Stomach (tissue), 9 donors: ENCODE measurements around the gene ARPIN. TPM values are rescaled to one million over a fixed set of nuclear protein-coding genes. Genes with fewer than 3 reads are reported as not detected.

Experiments used
- DNase-seq, 2 donors: peaks; one replicate each; pipeline versions ENCODE4 v3.0.0 to v3.0.0-alpha.2; 2013 to 2019
- H3K27ac ChIP-seq, 5 donors: fragments of 200-600 bp in 4 of 5; sonication (generic) in 4 of 5; one replicate each; pipeline ENCODE4 v1.5.1; 2013 to 2019; ENCODE audit warnings: mild to moderate bottlenecking in 1 of 5, moderate library complexity in 1 of 5
- H3K27me3 ChIP-seq, 3 donors: fragments of 200-600 bp; sonication (generic); one replicate each; pipeline ENCODE4 v1.5.1; 2017 to 2019; ENCODE audit warnings: mixed run types in 1 of 3
- H3K36me3 ChIP-seq, 4 donors: fragments of 200-600 bp; sonication (generic); 1 replicate in 3 of 4; 2 replicates in 1 of 4; pipeline ENCODE4 v1.5.1; 2016 to 2019
- H3K4me1 ChIP-seq, 4 donors: fragments of 200-600 bp; sonication (generic); one replicate each; pipeline ENCODE4 v1.5.1; 2016 to 2019
- H3K4me3 ChIP-seq, 4 donors: fragments of 200-600 bp; sonication (generic) in 3 of 4; one replicate each; pipeline ENCODE4 v1.5.1; 2016 to 2019; ENCODE audit warnings: mild to moderate bottlenecking in 1 of 4
- H3K9me3 ChIP-seq, 4 donors: fragments of 200-600 bp; sonication (generic); one replicate each; pipeline ENCODE4 v1.5.1; 2016 to 2019
- EP300 ChIP-seq: sonication (generic); formaldehyde crosslinking; IDR thresholded peaks from one replicate; pipeline ENCODE4 v1.6.1; 2017; ENCODE audit warnings: antibody characterized with exemption
- POLR2A ChIP-seq, 4 donors: fragments of 450-650 bp; IDR thresholded peaks; one replicate each; pipeline ENCODE4 v1.6.1; 2016; ENCODE audit warnings: antibody characterized with exemption in 4 of 4, control low read depth in 2 of 4, mild to moderate bottlenecking in 1 of 4, moderate library complexity in 1 of 4
- POLR2AphosphoS5 ChIP-seq, 3 donors: sonication (generic); formaldehyde crosslinking; IDR thresholded peaks; one replicate each; pipeline ENCODE4 v1.6.1; 2016; ENCODE audit warnings: antibody characterized with exemption in 3 of 3
- WGBS, 5 donors: extraction: QIAGEN DNeasy Blood & Tissue Kit in 3 of 5; methylation state at CpG; one replicate each; pipeline versions ENCODE4 v1.1.5 to v1.1.7; 2013 to 2018; 5-methylcytosine and 5-hydroxymethylcytosine counted together
- intact Hi-C: fragments of 100-400 bp; cut with DNase I; formaldehyde crosslinking; loops from one replicate; pipeline ENCODE4 v1.15.1; 2023; ENCODE audit warnings: low total_unique reads
- polyA plus RNA-seq, 3 donors: library from polyadenylated mRNA; stranded (reverse); fragments of 200-250 nt; gene quantifications; one replicate each; pipeline ENCODE4 v1.2.3, GENCODE V29; 2013
- total RNA-seq, 5 donors: library from RNA; depleted of rRNA; stranded (reverse); fragments of >200 nt; gene quantifications; one replicate each; pipeline versions ENCODE4 v1.1.0 to v1.2.3, GENCODE V29; 2014 to 2016
- TF ChIP-seq, protein P1 (sequence below), 7 experiments: fragments of 450-650 bp in 4 of 7; fragments of 200-600 bp in 3 of 7; sonication (generic) in 3 of 7; IDR thresholded peaks; one replicate each; pipeline ENCODE4 v1.5.1; 2016 to 2019; ENCODE audit warnings: antibody characterized with exemption in 7 of 7, control low read depth in 2 of 7, mild to moderate bottlenecking in 1 of 7
- donor health status: healthy with polysubstance abuse.
- donor health status: Bipolar disorder and iron deficiency.
- donor health status: healthy.

Gene ARPIN
- total and polyA plus RNA-seq, 8 donors, result 1.2 to 24.8 (median 12.7) TPM

DNA sequence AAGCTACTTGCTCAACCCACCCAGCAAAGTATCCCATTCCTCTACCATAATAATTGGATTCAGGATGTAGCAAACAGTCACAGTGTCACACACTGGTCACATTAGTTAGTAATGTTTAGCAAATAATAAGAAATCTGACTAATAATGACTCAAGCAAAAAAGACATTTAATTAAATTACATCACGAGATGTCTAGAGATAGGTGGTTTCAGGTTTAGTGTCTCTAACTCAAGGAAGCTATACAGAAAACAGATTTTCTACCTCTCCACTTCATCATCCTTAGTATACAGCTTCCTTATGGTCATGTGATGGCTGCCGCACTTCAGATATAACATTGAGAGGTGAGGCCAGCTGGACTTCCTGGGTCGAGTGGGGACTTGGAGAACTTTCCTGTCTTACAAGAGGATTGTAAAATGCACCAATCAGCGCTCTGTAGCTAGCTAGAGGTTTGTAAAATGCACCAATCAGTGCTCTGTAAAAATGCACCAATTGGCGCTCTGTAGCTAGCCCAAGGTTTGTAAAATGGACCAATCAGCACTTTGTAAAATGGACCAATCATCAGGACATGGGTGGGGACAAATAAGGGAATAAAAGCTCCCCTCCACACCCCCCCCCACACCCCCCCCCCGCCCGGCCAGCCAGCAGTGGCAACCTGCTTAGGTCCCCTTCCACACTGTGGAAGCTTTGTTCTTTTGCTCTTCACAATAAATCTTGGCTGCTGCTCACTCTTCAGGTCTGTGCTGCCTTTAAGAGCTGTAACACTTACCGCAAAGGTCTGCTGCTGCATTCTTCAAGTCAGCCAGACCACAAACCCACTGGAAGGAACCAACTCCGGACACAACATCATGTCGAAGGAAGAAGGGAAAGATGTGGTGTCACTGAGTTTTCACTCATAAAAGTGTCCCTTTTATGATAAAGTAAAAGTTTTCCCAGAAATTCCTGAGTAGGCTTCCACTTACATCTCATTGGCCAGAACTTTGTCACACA lies 24.9 kb upstream of the ARPIN start:
- H3K9me3 ChIP-seq, result no peaks in the 10 kb centered on the region
- TF ChIP-seq, protein P1, sequence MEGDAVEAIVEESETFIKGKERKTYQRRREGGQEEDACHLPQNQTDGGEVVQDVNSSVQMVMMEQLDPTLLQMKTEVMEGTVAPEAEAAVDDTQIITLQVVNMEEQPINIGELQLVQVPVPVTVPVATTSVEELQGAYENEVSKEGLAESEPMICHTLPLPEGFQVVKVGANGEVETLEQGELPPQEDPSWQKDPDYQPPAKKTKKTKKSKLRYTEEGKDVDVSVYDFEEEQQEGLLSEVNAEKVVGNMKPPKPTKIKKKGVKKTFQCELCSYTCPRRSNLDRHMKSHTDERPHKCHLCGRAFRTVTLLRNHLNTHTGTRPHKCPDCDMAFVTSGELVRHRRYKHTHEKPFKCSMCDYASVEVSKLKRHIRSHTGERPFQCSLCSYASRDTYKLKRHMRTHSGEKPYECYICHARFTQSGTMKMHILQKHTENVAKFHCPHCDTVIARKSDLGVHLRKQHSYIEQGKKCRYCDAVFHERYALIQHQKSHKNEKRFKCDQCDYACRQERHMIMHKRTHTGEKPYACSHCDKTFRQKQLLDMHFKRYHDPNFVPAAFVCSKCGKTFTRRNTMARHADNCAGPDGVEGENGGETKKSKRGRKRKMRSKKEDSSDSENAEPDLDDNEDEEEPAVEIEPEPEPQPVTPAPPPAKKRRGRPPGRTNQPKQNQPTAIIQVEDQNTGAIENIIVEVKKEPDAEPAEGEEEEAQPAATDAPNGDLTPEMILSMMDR (IDR thresholded peaks at IDR 0.05), result no peak
- TF ChIP-seq POLR2A (IDR thresholded peaks at IDR 0.05) (no peak), EP300 (no peak)
- no peaks in the 10 kb centered on the region for H3K27me3 ChIP-seq
- H3K4me3 ChIP-seq, result no peak overlapping the region
- no peaks in the 10 kb centered on the region for H3K36me3 ChIP-seq
- H3K27ac ChIP-seq, result no peak overlapping the region
- 76 to 86% (median 79%) methylated on average over 10 of the region's 10 CpGs for WGBS, 5 donors
- DNase-seq, result no peak
- H3K4me1 ChIP-seq, result peaks cover 0 to 9% (median 2%) of the 10 kb centered on the region in 4 donors
- intact Hi-C loops, result no loop called here

DNA sequence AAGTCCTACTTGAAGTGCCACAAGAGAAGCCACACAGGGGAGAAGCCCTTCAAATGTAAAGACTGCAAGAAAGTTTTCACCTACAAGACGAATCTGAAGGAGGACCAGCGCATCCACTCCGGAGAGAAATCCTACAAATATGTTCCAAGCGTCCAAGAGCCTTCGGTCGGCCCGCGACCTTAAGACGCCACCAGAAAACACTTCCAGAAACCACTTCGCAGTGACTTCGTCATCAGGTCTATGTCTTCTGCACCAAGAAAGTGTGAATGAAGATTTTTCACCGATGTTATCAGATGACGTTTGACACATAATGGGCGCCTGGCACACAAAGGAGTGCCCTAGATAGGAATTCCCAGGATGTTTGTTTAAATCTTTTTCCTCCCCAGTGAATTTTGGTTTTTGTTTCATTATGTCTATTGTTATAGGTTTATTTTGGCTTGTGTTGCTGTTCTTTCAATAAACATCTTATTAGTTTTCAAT lies 24.1 kb upstream of the ARPIN start:
- WGBS, 5 donors, result 70 to 83% (median 74%) methylated on average over 14 of the region's 14 CpGs
- Histone ChIP-seq H3K4me3 (no peak overlapping the region), H3K36me3 (no peaks in the 10 kb centered on the region), H3K9me3 (no peaks in the 10 kb centered on the region), H3K4me1 (peaks cover 0 to 9% (median 2%) of the 10 kb centered on the region in 4 donors), H3K27ac (no peak overlapping the region), H3K27me3 (no peaks in the 10 kb centered on the region)
- DNase-seq, result peak in 1 of 2 donors; percentile 51
- intact Hi-C loops, result no loop called here
- TF ChIP-seq POLR2AphosphoS5 (IDR thresholded peaks at IDR 0.05) (no peak), EP300 (no peak), POLR2A (IDR thresholded peaks at IDR 0.05) (no peak)
- TF ChIP-seq, protein P1 (IDR thresholded peaks at IDR 0.05), result no peak

DNA sequence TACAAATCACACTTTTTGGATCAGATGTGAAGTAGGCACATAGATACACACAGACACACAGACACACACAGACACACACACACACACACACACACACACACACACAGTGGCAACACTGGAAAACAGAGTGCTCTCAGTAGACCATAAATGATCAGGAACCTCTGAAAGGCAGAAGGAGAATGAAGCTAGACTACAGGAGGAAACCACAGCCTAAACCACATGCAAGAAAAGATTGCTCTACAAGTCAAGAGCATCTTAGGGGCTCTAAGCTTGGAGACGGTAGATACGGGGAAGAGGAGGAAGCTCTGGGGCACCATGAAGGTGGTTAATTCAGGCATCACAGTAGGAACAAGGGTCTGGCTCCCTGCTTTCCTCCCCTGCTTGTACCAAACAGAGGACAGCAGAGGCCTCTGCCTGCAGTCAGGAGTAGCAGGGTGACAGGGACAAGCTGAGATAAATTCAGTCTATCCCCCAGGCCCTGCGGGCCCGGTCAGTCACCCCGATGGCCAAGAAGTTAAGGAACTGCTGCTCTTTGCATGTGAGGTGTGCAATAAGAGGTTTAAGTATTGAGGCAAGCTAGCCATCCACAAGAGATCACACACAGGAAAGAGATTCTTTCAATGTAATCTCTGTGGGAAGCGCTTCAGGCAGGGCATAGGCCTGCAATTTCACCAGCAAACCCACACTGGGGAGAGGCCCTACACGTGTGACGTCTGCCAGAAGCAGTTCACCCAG lies 23.5 kb upstream of the ARPIN start:
- intact Hi-C loops, result no loop called here
- 73 to 89% (median 80%) methylated on average over 8 of the region's 8 CpGs for WGBS, 5 donors
- H3K4me1 ChIP-seq, result peaks cover 0 to 9% (median 2%) of the 10 kb centered on the region in 4 donors
- H3K27me3 ChIP-seq, result no peaks in the 10 kb centered on the region
- no peaks in the 10 kb centered on the region for H3K36me3 ChIP-seq
- no peak overlapping the region for H3K27ac ChIP-seq
- TF ChIP-seq EP300 (no peak), POLR2A (IDR thresholded peaks at IDR 0.05) (no peak), POLR2AphosphoS5 (IDR thresholded peaks at IDR 0.05) (no peak)
- TF ChIP-seq, protein P1 (IDR thresholded peaks at IDR 0.05), result no peak
- no peak overlapping the region for H3K4me3 ChIP-seq
- H3K9me3 ChIP-seq, result no peaks in the 10 kb centered on the region
- peak in 1 of 2 donors; percentile 23 for DNase-seq

- intact Hi-C loops, result no loop called here
- Histone ChIP-seq H3K4me1 (peaks cover 0 to 9% (median 2%) of the 10 kb centered on the region in 4 donors), H3K36me3 (no peaks in the 10 kb centered on the region), H3K4me3 (no peak overlapping the region), H3K27ac (no peak overlapping the region), H3K9me3 (no peaks in the 10 kb centered on the region), H3K27me3 (no peaks in the 10 kb centered on the region)
- TF ChIP-seq POLR2AphosphoS5 (IDR thresholded peaks at IDR 0.05) (no peak), POLR2A (IDR thresholded peaks at IDR 0.05) (no peak), EP300 (no peak)
- TF ChIP-seq, protein P1 (IDR thresholded peaks at IDR 0.05), result no peak
- no peak for DNase-seq
- WGBS, 5 donors, result 97 to 99% (median 98%) methylated on average over 3 of the region's 3 CpGs
Observed at GRCh38 chr15:89932880-89933279, 20.1 kb upstream of the ARPIN start.
